NOMO-1 (cell line): ENCODE data around the gene WASHC4.
"Not testable (repeated sequence)": the region's sequence is repeated elsewhere in the genome, so short reads cannot be mapped to it uniquely, and the experiment has no call there.

Source experiments
- DNase-seq, 2 experiments: peaks; one replicate each; lab custom pipeline; 2025; ENCODE audit not compliant: unreplicated experiment in 2 of 2; lab: John Stamatoyannopoulos, UW

Gene WASHC4

GRCh38 chr12:105091476-105092206 is 15.9 kb upstream of the WASHC4 start:
- no peak for DNase-seq

GRCh38 chr12:105092336-105092735 is 15.2 kb upstream of the WASHC4 start:
- DNase-seq = no peak

- DNase-seq = not testable (repeated sequence)
Observed at GRCh38 chr12:105095338-105095737, 12.2 kb upstream of the WASHC4 start.

- peak in 1 of 2 experiments; percentile 71 for DNase-seq
Observed at GRCh38 chr12:105099356-105099755, 8.2 kb upstream of the WASHC4 start.

- DNase-seq = peak in 1 of 2 experiments; percentile 26
Observed at GRCh38 chr12:105100207-105100985, 7.1 kb upstream of the WASHC4 start.

GRCh38 chr12:105100998-105101397 is 6.5 kb upstream of the WASHC4 start:
- DNase-seq = no peak

- no peak for DNase-seq
Observed at GRCh38 chr12:105102673-105103072, 4.9 kb upstream of the WASHC4 start.

GRCh38 chr12:105104762-105105161 is 2.8 kb upstream of the WASHC4 start:
- DNase-seq = no peak

GRCh38 chr12:105106621-105107020 is 910 bp upstream of the WASHC4 start:
- DNase-seq = no peak

GRCh38 chr12:105107171-105107493 is 399 bp upstream of the WASHC4 start:
- DNase-seq = peak in 1 of 2 experiments; percentile 44

GRCh38 chr12:105109465-105110212 is 2.1 kb downstream of the WASHC4 start:
- no peak for DNase-seq

- no peak for DNase-seq
Observed at GRCh38 chr12:105110851-105111250, 3.3 kb downstream of the WASHC4 start.

- DNase-seq = no peak
Observed at GRCh38 chr12:105113094-105113493, 5.6 kb downstream of the WASHC4 start.

GRCh38 chr12:105116969-105117368 is 9.4 kb downstream of the WASHC4 start:
- no peak for DNase-seq

- no peak for DNase-seq
Observed at GRCh38 chr12:105120551-105120950, 13.0 kb downstream of the WASHC4 start.

GRCh38 chr12:105138248-105138647 is 30.7 kb downstream of the WASHC4 start:
- DNase-seq = no peak

GRCh38 chr12:105141320-105141922 is 33.9 kb downstream of the WASHC4 start:
- no peak for DNase-seq

- DNase-seq = no peak
Observed at GRCh38 chr12:105142259-105142658, 34.7 kb downstream of the WASHC4 start.

- no peak for DNase-seq
Observed at GRCh38 chr12:105156260-105156659, 48.7 kb downstream of the WASHC4 start.

- DNase-seq = no peak
Observed at GRCh38 chr12:105157606-105158005, 50.1 kb downstream of the WASHC4 start.

- no peak for DNase-seq
Observed at GRCh38 chr12:105158876-105159275, 51.3 kb downstream of the WASHC4 start.
